OCI-LY1 (cell line): ENCODE data around the gene VEGFA.

ENCODE experiments used
- EZH2 ChIP-seq: fragments of 200-600 bp; sonication (generic), shearing (Covaris generic); IDR thresholded peaks from 2 replicates; pipeline ENCODE4 v1.8.0; 2017; ENCODE audit warnings: borderline replicate concordance, mixed run types, mild to moderate bottlenecking, antibody characterized with exemption, low read length, moderate library complexity, mixed read lengths
- TF ChIP-seq, protein P1 (sequence below): fragments of 200-600 bp; sonication (generic), shearing (Covaris generic); IDR thresholded peaks from 2 replicates; pipeline ENCODE4 v1.5.1; 2017; ENCODE audit warnings: mild to moderate bottlenecking, antibody characterized with exemption, low read length, moderate library complexity, mixed read lengths

DNA sequence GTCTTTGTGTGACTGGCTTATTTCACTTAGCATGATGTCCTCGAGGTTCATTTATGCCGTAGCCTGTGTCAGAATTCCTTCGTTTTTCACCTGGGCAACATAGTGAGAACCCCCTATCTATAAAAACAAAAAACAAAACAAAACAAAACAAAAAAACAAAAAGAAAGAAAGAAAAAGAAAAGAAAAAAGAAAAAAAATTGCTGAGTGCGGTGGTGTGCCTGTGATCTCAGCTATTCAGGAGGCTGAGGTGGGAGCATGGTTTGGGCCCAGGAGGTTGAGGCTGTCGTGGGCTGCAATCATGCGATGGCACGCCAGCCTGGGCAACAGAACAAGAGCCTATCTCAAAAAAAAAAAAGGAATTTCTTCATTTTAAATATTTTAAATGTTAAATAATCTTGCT, 38.4 kb downstream of the VEGFA start:
- TF ChIP-seq, protein P1, sequence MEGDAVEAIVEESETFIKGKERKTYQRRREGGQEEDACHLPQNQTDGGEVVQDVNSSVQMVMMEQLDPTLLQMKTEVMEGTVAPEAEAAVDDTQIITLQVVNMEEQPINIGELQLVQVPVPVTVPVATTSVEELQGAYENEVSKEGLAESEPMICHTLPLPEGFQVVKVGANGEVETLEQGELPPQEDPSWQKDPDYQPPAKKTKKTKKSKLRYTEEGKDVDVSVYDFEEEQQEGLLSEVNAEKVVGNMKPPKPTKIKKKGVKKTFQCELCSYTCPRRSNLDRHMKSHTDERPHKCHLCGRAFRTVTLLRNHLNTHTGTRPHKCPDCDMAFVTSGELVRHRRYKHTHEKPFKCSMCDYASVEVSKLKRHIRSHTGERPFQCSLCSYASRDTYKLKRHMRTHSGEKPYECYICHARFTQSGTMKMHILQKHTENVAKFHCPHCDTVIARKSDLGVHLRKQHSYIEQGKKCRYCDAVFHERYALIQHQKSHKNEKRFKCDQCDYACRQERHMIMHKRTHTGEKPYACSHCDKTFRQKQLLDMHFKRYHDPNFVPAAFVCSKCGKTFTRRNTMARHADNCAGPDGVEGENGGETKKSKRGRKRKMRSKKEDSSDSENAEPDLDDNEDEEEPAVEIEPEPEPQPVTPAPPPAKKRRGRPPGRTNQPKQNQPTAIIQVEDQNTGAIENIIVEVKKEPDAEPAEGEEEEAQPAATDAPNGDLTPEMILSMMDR, result no peak
- TF ChIP-seq EZH2, result no peak
